DOHH2 (cell line): ENCODE measurements around the gene RAB39B.
A peak's percentile ranks its signal among the peaks of the same experiment; 100 is the strongest.

Experiments
- H3F3A ChIP-seq: fragments of 200-600 bp; sonication (generic), shearing (Covaris generic); 2 replicates; pipeline ENCODE4 v1.6.0; 2016; ENCODE audit warnings: antibody characterized with exemption, mild to moderate bottlenecking; ENCODE audit not compliant: control insufficient read depth, insufficient read depth
- H3K27ac ChIP-seq: fragments of 200-600 bp; sonication (generic); 2 replicates; pipeline ENCODE4 v1.5.1; 2014; ENCODE audit warnings: low read depth, mild to moderate bottlenecking, low read length, moderate library complexity
- H3K27me3 ChIP-seq: fragments of 200-600 bp; sonication (generic); 2 replicates; pipeline ENCODE4 v1.6.1; 2014; ENCODE audit warnings: mild to moderate bottlenecking, low read length, mixed read lengths; ENCODE audit not compliant: control insufficient read depth
- H3K36me3 ChIP-seq: fragments of 200-600 bp; sonication (generic); 2 replicates; pipeline ENCODE4 v1.6.1; 2014; ENCODE audit warnings: mild to moderate bottlenecking, low read length, moderate library complexity, mixed read lengths; ENCODE audit not compliant: control insufficient read depth
- H3K4me1 ChIP-seq: fragments of 200-600 bp; sonication (generic); 2 replicates; pipeline ENCODE4 v1.6.1; 2014; ENCODE audit warnings: mild to moderate bottlenecking, low read length, mixed read lengths; ENCODE audit not compliant: control insufficient read depth
- H3K4me2 ChIP-seq: fragments of 200-600 bp; sonication (generic); 2 replicates; pipeline ENCODE4 v1.6.0; 2014; ENCODE audit warnings: mild to moderate bottlenecking, low read length, moderate library complexity
- H3K4me3 ChIP-seq: fragments of 200-600 bp; sonication (generic); 2 replicates; pipeline ENCODE4 v1.5.1; 2014; ENCODE audit warnings: mild to moderate bottlenecking, low read length, mixed read lengths
- H3K79me2 ChIP-seq: fragments of 200-600 bp; sonication (generic); 2 replicates; pipeline ENCODE4 v1.6.1; 2014; ENCODE audit warnings: mild to moderate bottlenecking, low read length, mixed read lengths; ENCODE audit not compliant: control insufficient read depth
- H3K9me2 ChIP-seq: fragments of 200-600 bp; sonication (generic); replicated peaks from 2 replicates; pipeline ENCODE4 v1.6.1; 2014; ENCODE audit warnings: mild to moderate bottlenecking, low read length, mixed read lengths; ENCODE audit not compliant: control insufficient read depth
- H3K9me3 ChIP-seq: fragments of 200-600 bp; sonication (generic); 2 replicates; pipeline ENCODE4 v1.6.1; 2014; ENCODE audit warnings: antibody characterized with exemption, low read length, mixed read lengths; ENCODE audit not compliant: control insufficient read depth, insufficient read depth
- H4K20me1 ChIP-seq: fragments of 200-600 bp; sonication (generic); 2 replicates; pipeline ENCODE4 v1.6.0; 2014; ENCODE audit warnings: low read depth, mild to moderate bottlenecking, antibody characterized with exemption, low read length, moderate library complexity; ENCODE audit not compliant: control insufficient read depth, insufficient read depth
- CTCF ChIP-seq: fragments of 200-600 bp; sonication (generic); IDR thresholded peaks from one replicate; pipeline ENCODE4 v1.5.1; 2014; ENCODE audit warnings: antibody characterized with exemption, mild to moderate bottlenecking, low read depth, low read length; ENCODE audit not compliant: poor library complexity, severe bottlenecking
- EZH2phosphoT487 ChIP-seq: fragments of 200-600 bp; sonication (generic); IDR thresholded peaks from 2 replicates; pipeline ENCODE4 v1.6.1; 2017; ENCODE audit warnings: borderline replicate concordance, mild to moderate bottlenecking, antibody characterized with exemption, low read length, moderate library complexity, mixed read lengths

The RAB39B gene

GRCh38 chrX:155221351-155221750 lies 42.9 kb downstream of the RAB39B start:
- Histone ChIP-seq H3F3A (no peaks in the 10 kb centered on the region), H3K4me3 (no peak overlapping the region), H4K20me1 (no peaks in the 10 kb centered on the region), H3K4me1 (peaks cover 14% of the 10 kb centered on the region), H3K9me2 (no peaks in the 10 kb centered on the region), H3K4me2 (no peak overlapping the region), H3K27ac (no peak overlapping the region), H3K36me3 (peaks cover 36% of the 10 kb centered on the region), H3K9me3 (no peaks in the 10 kb centered on the region), H3K79me2 (peaks cover 64% of the 10 kb centered on the region), H3K27me3 (no peaks in the 10 kb centered on the region)
- TF ChIP-seq CTCF (no peak), EZH2phosphoT487 (no peak)

GRCh38 chrX:155218777-155219176 lies 45.5 kb downstream of the RAB39B start:
- Histone ChIP-seq H3K27me3 (no peaks in the 10 kb centered on the region), H4K20me1 (no peaks in the 10 kb centered on the region), H3K79me2 (peaks cover 62% of the 10 kb centered on the region), H3K36me3 (peaks cover 29% of the 10 kb centered on the region), H3K9me3 (no peaks in the 10 kb centered on the region), H3F3A (no peaks in the 10 kb centered on the region), H3K27ac (no peak overlapping the region), H3K4me1 (peaks cover 22% of the 10 kb centered on the region), H3K4me3 (no peak overlapping the region; the same call in 1 of the 2 replicates), H3K9me2 (no peaks in the 10 kb centered on the region), H3K4me2 (peak overlapping the region; percentile 57)
- TF ChIP-seq CTCF, result no peak
- no peak for TF ChIP-seq EZH2phosphoT487

- H3K4me3 ChIP-seq, result peak overlapping the region; percentile 93
- H4K20me1 ChIP-seq, result no peaks in the 10 kb centered on the region
- TF ChIP-seq CTCF (no peak), EZH2phosphoT487 (no peak)
- H3K36me3 ChIP-seq, result peaks cover 21% of the 10 kb centered on the region
- no peaks in the 10 kb centered on the region for H3K9me3 ChIP-seq
- no peaks in the 10 kb centered on the region for H3K27me3 ChIP-seq
- H3K27ac ChIP-seq, result peak overlapping the region; percentile 44; the same call in 1 of the 2 replicates
- H3F3A ChIP-seq, result no peaks in the 10 kb centered on the region
- peak overlapping the region; percentile 57 for H3K4me2 ChIP-seq
- no peaks in the 10 kb centered on the region for H3K9me2 ChIP-seq
- peaks cover 22% of the 10 kb centered on the region for H3K4me1 ChIP-seq
- peaks cover 53% of the 10 kb centered on the region for H3K79me2 ChIP-seq
Measured at GRCh38 chrX:155216940-155217440, 47.3 kb downstream of the RAB39B start.
